HG03439 (cell line): ENCODE data around the gene NLRC5.
"Not testable (repeated sequence)": the region's sequence is repeated elsewhere in the genome, so short reads cannot be mapped to it uniquely, and the experiment has no call there.

Experiments used
- ATAC-seq: cut with Tn5 transposase; IDR thresholded peaks from one replicate; pipeline ENCODE4 v1.9.1; 2021; ENCODE audit warnings: mild to moderate bottlenecking, moderate library complexity; ENCODE audit not compliant: unreplicated experiment

NLRC5 gene

DNA sequence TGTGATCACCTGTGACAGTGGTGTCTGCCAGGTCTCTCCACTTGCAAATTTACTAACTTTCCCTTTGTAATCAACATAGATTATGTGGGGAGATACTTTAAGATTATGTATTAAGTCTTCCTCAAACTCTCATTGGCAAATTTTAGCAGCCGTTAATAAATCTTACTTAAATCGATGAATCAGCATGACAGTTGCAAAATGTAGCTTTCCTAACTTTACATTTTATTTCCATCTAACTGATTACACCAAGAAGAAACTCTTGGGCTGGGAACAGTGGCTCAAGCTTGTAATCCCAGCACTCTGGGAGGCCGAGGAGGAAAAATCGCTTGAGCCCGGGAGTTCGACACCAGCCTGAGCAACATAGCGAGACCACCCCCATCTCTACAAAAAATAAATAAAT, 79.7 kb downstream of the NLRC5 start:
- no peak for ATAC-seq

DNA sequence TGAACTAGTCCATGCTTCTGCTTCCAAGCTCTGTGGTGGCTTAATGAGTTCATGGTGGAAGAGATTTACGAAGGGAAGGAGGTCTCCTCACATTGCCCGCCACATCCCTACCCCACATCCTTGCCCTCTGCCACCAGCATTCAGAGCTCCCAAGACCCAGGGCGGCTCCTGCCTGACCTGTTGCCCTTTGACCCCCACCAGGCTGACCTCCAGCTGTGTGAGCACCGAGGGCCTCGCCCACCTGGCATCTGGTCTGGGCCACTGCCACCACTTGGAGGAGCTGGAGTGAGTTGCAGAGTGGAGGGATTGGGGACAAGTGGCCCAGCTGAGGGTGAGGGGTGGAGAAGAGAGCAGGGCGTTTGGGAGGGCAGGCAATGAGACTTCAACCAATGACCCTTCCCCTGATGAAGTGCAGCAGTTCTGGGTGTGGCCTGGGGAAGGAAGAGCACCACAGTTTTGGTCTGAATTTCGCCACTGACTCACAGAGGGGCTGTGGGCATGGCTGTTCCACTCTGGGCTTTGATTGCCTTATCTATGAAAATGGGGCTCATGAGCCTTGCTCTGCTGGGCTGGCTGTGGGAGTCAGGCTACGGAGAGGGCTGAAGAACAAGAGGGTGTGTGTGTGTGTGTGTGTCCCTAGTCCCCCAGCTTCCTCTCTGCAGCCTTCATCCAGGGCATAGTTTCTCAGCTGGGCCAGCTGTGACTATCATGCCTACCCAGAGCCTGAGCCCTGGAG, 80.4 kb downstream of the NLRC5 start:
- ATAC-seq = no peak

DNA sequence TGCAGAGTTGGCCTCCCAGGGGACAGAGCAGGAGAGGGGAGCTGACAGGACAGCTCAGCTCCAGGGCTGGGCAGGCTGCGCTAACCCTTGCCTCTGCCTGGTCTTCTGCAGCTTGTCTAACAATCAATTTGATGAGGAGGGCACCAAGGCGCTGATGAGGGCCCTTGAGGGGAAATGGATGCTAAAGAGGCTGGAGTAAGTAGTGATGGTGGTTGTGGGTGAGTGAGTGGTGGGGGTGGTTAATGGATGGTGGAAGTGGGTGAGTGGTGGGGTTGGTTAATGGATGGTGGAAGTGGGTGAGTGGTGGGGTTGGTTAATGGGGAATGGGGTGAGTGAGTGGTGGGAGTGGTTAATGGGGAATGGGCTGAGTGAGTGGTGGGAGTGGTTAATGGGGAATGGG, 81.1 kb downstream of the NLRC5 start:
- no peak for ATAC-seq

DNA sequence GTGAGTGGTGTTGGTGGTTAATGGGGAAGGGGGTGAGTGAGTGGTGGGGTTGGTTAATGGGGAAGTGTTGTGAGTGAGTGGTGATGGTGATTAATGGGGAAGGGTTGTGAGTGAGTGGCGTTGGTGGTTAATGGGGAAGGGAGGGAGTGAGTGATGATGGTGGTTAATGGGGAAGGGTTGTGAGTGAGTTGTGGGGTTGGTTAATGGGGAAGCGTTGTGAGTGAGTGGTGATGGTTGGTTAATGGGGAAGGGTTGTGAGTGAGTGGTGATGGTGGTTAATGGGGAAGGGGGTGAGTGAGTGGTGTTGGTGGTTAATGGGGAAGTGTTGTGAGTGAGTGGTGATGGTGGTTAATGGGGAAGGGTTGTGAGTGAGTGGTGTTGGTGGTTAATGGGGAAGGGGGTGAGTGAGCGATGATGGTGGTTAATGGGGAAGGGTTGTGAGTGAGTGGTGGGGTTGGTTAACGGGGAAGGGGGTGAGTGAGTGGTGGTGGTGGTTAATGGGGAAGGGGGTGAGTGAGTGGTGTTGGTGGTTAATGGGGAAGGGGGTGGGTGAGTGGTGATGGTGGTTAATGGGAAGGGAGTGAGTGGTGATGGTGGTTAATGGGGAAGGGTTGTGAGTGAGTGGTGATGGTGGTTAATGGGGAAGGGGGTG, 81.8 kb downstream of the NLRC5 start:
- ATAC-seq = not testable (repeated sequence)

DNA sequence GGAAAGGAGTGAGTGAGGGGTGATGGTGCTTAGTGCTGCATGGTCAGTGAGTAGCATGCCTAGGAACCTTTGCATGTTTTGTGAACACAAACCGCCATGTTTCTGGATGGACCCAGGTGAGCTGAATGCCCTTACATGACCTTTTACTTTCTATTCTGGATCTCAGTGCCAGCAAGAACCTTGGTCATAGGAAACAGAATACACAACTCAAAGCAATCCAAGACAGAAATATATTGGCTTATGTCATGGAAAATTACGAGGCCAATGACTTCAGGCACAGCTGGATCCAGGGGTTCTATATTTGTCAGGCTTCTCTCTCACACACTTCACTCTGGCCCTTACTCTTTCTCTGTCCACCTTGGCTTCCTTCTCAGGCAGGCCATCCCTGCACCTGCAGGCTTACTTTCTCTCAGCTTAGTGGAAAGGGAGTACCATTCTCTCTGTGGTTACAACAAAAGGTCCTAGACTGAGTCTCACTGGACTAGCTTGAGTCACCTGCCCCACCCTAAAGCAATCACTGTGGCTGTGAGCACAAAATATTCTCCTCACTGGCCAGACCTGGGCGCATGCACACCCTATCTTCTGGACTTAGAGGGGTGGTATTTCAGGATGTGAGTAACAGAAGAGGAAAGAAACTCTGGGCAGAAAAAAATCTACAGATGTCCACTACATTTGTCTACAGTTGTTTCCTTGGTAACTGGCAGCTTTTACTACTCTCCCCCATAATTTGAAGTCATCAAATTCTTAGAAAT, 82.7 kb downstream of the NLRC5 start:
- no peak for ATAC-seq

DNA sequence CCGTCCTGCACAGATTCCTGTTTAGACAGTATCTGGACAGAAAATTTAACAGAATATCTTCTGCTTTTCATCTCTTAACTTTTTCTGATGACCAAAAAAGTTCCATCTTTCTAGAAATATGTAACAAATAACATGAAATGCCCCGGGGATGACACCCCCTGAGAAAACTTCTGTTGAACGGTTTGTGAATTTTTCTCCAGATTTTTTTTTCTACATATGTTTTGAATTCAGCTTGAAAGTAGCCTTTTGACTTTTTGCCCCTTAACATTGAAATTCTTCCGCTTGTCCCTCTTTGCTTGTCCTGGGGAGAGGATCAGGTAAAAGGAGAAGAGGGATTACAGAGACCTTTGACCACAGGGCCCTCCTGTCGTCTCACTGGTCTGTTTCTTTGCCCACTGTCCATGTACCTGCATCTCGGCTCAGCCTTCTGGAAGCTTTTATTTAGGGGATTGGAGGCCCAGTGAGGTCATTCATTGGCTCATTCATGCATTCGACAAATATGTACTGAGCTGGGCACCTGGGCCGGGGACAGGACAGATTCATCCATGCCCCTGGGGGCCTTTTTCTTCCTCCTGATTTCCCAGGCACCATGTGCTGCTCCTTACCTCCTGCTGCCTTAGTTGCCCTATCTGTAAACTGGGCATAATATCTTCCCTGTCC, 83.4 kb downstream of the NLRC5 start:
- no peak for ATAC-seq

DNA sequence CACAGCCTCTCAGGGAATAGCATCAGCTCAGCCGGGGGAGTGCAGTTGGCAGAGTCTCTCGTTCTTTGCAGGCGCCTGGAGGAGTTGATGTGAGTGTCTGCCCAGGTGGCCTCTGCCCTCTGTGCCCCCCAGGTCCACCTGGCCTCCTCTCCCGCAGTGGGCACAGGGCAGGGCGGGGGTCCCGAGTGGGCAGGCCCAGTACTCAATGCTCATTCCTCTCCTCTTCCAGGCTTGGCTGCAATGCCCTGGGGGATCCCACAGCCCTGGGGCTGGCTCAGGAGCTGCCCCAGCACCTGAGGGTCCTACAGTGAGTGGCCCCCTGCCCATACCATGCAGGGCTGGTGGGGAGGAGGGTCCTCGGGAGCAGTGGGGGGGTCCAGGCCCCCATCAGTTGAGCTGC, 88.4 kb downstream of the NLRC5 start:
- ATAC-seq = no peak

DNA sequence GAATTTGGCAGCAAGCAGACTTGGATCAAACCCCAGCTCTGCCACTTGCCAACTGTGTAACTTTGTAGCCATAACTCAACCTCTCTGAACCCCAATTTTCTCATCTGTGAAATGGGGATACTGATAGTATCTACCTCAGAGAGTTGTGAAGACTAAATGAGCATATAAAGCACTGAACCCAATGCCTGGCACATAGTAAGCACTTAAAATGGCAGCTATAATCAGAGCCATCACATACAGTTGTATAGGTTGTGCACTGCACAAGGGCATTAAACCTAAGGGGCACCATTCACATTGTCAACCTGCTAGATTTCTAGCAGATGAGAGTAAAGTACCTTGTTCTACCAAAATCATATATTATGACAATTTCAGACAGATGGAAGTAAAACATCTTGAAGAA, 92.4 kb downstream of the NLRC5 start:
- ATAC-seq = no peak

DNA sequence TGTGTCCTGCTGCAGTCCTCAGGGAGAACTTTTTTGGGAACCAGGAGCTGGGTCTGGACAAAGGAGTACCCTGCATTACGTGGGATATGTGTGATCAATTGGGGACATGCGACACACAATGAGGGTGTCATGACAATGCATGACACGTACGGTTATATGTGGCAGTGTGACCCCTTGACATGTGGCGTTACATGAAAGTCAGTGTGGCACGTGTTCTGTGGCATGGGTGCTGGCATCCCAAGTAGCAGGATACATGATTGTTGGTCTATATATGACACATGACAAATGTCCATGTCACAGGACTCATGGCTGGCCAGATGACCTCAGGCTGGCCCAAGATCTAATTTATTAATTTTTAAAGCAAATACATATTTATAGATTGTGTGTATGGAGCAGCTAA, 93.3 kb downstream of the NLRC5 start:
- ATAC-seq = no peak

DNA sequence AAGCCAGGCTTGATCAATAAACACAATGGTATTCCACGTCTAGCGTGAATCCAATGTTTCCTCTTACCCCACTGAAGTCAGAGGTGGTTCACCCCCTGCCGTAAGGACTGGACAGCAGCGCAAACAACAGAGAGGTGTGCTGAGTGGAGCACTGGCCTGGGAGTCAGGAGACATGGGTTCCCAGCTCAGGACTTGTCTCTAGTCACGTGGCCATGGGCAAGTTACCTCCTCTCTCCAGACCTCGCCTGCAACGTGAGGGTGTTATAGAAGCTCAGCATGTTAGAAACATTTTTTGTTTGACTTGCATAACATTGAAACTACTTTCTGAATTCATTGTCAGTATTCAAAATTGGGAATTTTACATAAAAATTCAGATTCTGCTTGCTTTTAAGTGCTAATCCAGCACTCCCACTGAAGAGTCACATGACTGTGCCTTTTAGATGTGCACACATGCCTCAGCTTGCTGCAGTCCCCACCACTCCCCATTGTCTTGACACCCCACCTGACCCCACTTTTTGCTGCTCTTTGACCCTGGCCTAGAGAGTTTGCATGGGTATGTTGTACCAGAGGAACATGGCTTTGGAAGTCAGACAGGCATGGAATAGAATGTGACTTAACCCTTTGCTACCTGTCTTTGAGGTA, 94.2 kb downstream of the NLRC5 start:
- ATAC-seq = no peak

DNA sequence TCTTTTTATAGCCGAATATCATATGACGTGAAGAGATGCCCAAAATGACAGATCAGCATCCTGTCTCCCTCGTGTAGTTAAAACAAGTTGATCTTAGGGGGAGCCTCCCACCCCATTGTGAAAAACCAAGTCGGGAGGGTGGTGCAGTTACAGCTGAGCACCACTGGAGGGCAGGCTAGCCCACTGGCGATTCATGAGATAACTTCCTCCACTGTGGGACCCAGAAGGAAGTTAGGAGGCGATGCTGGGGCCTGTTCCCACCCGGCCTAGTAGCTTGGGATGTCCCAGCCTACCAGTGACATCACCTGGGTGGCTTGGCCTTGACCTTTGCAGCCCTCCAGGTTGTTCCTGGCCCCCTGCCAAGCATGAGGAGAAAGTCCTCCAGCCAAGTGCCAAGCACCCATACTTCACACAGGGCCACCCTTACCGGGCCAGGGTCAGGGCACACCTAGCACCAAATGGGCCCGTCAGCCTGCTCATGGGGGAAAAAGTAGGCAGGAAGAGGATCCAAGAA, 95.0 kb downstream of the NLRC5 start:
- peak; percentile 71 for ATAC-seq

DNA sequence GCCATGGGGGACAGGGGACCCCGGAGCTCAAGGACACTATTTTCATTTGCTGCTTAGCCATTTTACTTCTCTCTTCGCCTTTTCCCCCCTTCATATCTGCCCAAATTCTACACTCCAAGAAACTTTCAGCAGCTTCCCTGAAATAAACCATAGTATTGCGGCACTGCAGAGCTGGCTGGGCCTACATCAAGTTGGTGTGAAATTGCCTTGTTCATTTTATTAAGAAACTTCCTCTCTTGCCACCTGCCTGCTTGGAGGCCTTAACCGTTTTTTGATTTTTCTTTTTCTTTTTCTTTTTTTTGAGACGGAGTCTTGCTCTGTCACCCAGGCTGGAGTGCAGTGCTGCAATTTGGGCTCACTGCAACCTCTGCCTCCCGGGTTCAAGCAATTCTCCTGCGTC, 95.6 kb downstream of the NLRC5 start:
- no peak for ATAC-seq

DNA sequence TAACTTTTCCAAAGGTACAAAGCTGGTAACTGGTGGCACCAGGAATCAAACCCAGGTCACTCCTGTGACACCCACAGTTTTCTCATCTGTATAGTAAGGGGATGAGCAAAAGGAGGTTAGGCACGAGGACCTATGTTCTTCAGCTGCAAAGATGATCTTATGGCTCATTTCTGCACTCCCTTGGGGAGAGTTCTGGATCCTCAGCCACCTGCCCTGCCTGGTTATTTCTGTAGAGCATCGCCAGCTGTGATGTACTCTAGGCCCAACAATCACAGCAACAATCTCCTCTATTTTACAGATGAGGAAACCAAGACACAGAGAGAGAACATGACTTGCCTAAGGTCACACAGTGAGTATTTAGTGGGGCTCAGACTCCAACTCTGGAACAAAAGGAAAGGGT, 97.6 kb downstream of the NLRC5 start:
- no peak for ATAC-seq

DNA sequence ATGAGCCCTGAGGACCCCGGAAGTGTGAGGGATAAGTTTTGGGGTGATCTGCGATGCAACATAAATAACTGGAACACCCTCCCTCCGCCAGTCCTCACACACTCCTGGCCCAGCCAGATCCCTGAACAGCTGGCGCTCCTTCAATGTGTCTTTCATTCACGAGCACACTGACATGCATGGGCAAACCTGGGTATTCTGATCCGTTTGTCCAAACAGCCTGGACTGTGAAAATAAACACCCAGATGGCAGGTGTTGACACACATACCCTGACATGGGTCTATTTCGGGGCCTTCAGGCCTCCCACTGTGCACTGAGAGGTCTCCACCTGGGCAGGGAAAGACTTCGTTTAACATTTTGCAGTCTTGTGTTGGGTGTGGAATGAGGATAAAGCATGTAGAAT, 100.0 kb downstream of the NLRC5 start:
- ATAC-seq = no peak

DNA sequence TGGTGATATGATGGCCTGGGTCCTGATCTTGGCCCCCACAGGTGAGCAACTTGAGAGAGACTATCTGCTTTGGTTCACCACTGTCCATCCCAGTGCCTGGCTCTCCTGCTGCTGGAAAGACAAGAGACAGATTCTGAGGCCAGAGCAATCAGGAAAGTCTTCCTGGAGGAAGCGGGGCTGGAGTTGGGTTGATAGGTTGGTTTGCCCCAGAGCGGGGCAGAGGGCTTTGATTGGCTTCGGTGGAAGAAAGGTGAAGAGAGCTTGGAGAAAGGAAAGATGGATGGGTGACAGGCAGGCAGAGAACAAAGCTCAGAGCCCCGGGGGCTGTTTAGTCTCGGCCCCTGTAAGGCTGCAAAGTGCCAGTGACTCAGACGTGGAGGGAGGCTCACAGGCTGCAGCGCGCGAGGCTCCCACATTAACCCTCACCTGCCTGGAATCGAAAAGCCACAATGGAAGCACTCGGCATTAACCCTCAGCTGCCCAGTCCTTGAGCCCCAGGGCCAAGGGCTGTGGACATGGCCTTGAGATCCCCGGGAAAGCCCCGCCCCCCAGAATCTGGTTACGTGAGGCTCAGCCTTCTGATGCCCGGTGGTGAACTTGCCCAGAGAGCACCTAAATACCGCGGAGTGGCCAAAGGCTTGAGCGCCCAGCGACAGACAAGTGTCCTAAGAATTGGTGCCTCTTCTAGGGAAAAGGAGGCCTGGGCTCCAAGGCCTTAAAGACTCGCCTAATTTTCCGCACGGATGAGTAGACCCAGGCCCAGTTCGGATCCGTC, 102.0 kb downstream of the NLRC5 start:
- ATAC-seq = no peak

DNA sequence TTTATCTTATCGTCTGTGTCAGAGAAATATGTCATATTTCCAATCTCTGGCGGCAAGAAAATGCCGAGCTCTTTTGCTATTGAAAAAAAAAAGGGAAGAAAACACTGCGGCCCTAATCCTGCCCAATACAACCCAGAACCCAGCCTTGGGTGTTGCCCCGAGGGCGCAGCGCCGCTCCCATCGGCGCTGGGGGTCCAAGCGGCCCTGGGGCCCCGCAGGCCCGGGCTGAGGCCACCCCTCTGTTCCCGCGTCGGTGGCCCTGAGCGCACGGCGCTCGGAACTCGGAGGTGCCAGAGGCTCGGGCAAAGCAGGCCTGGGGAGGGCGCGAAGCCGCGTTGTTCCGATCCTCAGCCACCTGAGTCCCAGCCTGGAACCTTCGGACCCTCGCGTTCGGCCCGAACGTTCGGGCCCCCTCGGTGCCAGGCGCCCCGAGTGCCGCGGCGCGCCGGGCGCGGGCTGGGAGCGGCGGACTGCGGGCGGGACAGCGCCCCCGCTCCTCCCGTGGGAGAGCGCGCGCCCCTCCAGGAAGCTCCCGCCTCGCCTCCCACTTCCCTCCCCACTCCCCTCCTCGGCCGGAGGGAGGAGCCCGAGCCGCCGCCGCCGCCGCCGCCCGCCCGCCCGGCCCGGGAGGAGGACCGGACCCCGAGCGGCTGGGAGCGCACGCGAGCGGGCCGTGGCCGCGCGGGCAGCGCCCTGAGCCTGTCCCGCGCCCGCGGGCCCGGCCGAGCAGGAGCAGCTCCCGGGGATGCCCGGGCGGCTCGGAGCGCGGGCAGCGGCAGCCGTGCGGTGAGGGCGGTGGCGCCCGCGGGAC, 102.8 kb downstream of the NLRC5 start, which contains the start of gene CPNE2:
Gene CPNE2 (plus strand): TSS at position 609 of the 811 bp plus-strand sequence. CDS start 18,160 bp downstream, outside the sequence.
- ATAC-seq = peak; percentile 46

DNA sequence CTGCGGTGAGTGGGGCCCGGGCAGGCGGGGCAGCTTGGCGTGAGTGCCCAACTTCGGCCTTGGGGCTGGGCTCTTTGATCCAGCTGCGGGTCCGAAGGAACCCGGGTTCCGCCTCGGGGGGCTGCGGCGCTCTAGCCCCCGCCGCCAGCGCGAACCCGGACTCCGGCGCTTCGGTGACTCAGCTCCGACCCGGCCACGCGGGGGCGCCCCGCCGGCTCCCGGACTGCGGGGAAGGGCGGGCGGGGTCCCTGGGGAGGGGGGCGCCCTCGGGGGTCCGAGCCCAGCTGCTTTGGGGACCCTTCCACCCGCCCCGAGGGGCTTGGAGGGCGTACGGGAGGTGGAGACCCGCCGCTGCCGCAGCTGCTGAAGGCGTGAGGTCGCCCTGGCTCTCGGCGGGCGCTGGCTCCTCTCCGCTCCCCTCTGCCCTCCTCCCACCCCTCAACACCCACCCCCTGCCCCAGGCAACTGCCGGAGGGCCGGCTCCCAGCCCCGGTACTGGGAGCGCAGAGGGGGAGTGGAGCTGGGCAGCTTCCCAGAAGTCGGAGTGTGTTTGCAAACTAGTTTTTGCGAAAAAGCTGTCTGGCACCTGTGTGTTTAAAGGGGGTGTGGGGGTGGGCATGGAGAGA, 103.5 kb downstream of the NLRC5 start:
- peak; percentile 51 for ATAC-seq

DNA sequence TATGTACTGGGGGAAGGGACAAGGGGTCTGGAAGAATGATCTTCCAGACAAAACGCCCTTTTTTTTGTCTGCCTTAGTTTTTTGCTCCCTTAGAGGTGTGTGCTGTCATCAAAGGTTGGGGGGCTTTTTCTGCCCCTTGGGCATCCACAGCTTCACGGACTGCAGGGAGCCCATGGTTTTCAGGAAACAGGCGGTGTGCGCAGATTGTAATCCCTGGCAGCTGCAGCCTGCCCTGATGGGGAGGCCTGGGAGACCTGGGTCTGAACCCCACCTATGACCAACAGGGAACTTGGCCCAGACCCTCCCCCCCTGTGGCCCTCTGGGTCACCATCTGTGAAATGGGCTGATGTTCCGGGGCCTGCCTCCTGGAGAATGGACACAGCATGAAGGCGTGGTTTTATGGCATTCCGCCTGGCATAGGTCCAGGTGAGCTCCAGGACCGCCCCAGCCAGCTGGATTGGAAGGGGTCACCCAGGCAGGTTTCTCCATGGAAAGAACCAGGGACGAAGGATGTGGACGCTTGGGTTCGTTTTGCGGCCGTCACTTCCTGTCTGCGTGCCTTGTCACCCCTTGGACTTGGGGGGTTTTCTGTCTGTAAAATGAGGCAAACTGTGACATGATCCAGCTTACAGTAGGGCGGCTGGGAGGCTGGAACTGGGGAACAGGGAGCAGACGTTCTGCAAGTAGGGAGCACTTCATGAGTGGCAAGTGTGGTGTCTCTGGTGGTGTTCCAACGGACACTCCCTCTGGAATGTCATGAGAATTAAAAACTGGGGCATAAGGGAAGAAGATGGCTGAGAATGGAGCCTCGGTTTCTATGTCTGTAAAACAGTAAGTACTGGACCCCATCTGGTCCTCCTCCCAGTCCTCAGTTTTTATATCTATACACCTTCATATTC, 104.6 kb downstream of the NLRC5 start:
- ATAC-seq = no peak
